ENCODE results near the gene VDR. TPM values are rescaled to one million over a fixed set of nuclear protein-coding genes. Genes with fewer than 3 reads are reported as not detected.

The VDR gene
- polyA plus RNA-seq, 3 donors, result 6.0 to 14.8 (median 12.8) TPM

GRCh38 chr12:47863985-47864384 is 40.8 kb downstream of the VDR start:
- Histone ChIP-seq H3K9me3 (replicated peaks in 1 of 2; ENCODE audit: control insufficient read depth in 1 of 2, insufficient read depth in 1 of 2, low read length in 2 of 2) (no peaks in the 10 kb centered on the region), H3K9ac (ENCODE audit: insufficient read depth, low read length, poor library complexity, severe bottlenecking) (no peak overlapping the region), H3K27me3 (ENCODE audit: control insufficient read depth in 2 of 2, insufficient read depth in 2 of 2, low read length in 2 of 2) (no peaks in the 10 kb centered on the region), H3K4me1 (ENCODE audit: control insufficient read depth in 1 of 2, insufficient read depth in 2 of 2, low read length in 2 of 2) (peaks cover 17 to 18% of the 10 kb centered on the region in 2 donors), H3K36me3 (replicated peaks in 1 of 2; ENCODE audit: control insufficient read depth in 1 of 2, insufficient read depth in 2 of 2, low read length in 2 of 2) (peaks cover 47 to 62% of the 10 kb centered on the region in 2 donors), H4K20me1 (ENCODE audit: insufficient read depth, low read length) (peaks cover 12% of the 10 kb centered on the region), H3K27ac (ENCODE audit: low read depth in 1 of 2, low read length in 2 of 2) (no peak overlapping the region), H2AFZ (ENCODE audit: insufficient read depth, low read depth, low read length, poor library complexity, severe bottlenecking) (no peak overlapping the region), H3K79me2 (ENCODE audit: insufficient read depth, low read length) (no peaks in the 10 kb centered on the region), H3K4me2 (replicated peaks; ENCODE audit: extremely low read depth, low read length, poor library complexity, severe bottlenecking) (no peak overlapping the region), H3K4me3 (replicated peaks in 1 of 3; ENCODE audit: low read depth in 2 of 3, low read length in 3 of 3) (no peak overlapping the region)
- no CpG with 5 or more reads among the region's 6 CpGs for WGBS (ENCODE audit: insufficient coverage)
- no peak for TF ChIP-seq CTCF (IDR thresholded peaks at IDR 0.05)
- DNase-seq, result no peak
- H3K4me3 Mint-ChIP-seq, result no peak overlapping the region
- peaks cover 0 to 2% (median 0%) of the 10 kb centered on the region in 7 donors for H3K9me3 Mint-ChIP-seq
- no peak overlapping the region for H3K27ac Mint-ChIP-seq
- intact Hi-C loops (cut with micrococcal nuclease), result no loop called here
- peaks cover 19% of the 10 kb centered on the region for H3K4me1 Mint-ChIP-seq
- H3K36me3 Mint-ChIP-seq, result peaks cover 63 to 84% of the 10 kb centered on the region in 2 donors
- peaks cover 0 to 4% (median 3%) of the 10 kb centered on the region in 3 donors for H3K27me3 Mint-ChIP-seq (ENCODE audit: low read depth in 3 of 3)

- H3K9me3 ChIP-seq (replicated peaks in 1 of 2; ENCODE audit: control insufficient read depth in 1 of 2, insufficient read depth in 1 of 2, low read length in 2 of 2), result no peaks in the 10 kb centered on the region
- H3K4me3 Mint-ChIP-seq, result no peak overlapping the region
- H3K27me3 Mint-ChIP-seq (ENCODE audit: low read depth in 3 of 3), result peaks cover 0 to 4% (median 3%) of the 10 kb centered on the region in 3 donors
- H3K27me3 ChIP-seq (ENCODE audit: control insufficient read depth in 2 of 2, insufficient read depth in 2 of 2, low read length in 2 of 2), result no peaks in the 10 kb centered on the region
- no peak overlapping the region for H3K9ac ChIP-seq (ENCODE audit: insufficient read depth, low read length, poor library complexity, severe bottlenecking)
- 75% methylated on average over 1 of the region's 7 CpGs for WGBS (ENCODE audit: insufficient coverage)
- no peak for TF ChIP-seq CTCF (IDR thresholded peaks at IDR 0.05)
- H3K36me3 ChIP-seq (replicated peaks in 1 of 2; ENCODE audit: control insufficient read depth in 1 of 2, insufficient read depth in 2 of 2, low read length in 2 of 2), result peaks cover 49 to 68% of the 10 kb centered on the region in 2 donors
- no peak overlapping the region for H3K27ac ChIP-seq (ENCODE audit: low read depth in 1 of 2, low read length in 2 of 2)
- no peak overlapping the region for H3K4me2 ChIP-seq (replicated peaks; ENCODE audit: extremely low read depth, low read length, poor library complexity, severe bottlenecking)
- peaks cover 12% of the 10 kb centered on the region for H4K20me1 ChIP-seq (ENCODE audit: insufficient read depth, low read length)
- no peak overlapping the region for H3K27ac Mint-ChIP-seq
- H3K4me3 ChIP-seq (replicated peaks in 1 of 3; ENCODE audit: low read depth in 2 of 3, low read length in 3 of 3), result no peak overlapping the region
- H3K79me2 ChIP-seq (ENCODE audit: insufficient read depth, low read length), result no peaks in the 10 kb centered on the region
- peaks cover 14% of the 10 kb centered on the region for H3K4me1 Mint-ChIP-seq
- peaks cover 12 to 13% of the 10 kb centered on the region in 2 donors for H3K4me1 ChIP-seq (ENCODE audit: control insufficient read depth in 1 of 2, insufficient read depth in 2 of 2, low read length in 2 of 2)
- DNase-seq, result no peak
- intact Hi-C loops (cut with micrococcal nuclease), result no loop called here
- H3K9me3 Mint-ChIP-seq, result peaks cover 0 to 2% (median 0%) of the 10 kb centered on the region in 7 donors
- H2AFZ ChIP-seq (ENCODE audit: insufficient read depth, low read depth, low read length, poor library complexity, severe bottlenecking), result no peak overlapping the region
- peaks cover 64 to 86% of the 10 kb centered on the region in 2 donors for H3K36me3 Mint-ChIP-seq
These were observed 41.3 kb downstream of the VDR start for GRCh38 chr12:47863467-47863866.
